ENCODE results near the gene MOGAT2.

MOGAT2 gene

DNA sequence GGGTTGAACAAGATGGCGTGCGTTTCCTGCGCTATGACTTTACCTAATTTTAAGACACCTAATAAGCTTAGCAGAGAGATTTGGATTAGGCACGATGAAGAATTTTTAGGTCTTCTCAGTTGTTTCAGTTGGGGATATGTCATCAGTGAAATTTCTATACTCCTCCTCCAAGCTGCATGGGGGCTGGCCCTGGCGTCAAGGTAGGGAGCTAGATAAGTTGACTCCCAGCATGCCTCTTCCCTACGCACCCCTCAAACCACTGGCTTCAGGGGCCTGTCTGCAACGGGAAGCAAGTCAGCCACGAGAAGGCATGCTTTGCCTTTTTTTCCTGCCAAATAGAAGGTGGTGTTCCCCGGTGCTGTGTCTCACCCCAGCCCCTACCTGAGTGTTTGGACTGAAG lies 64.2 kb downstream of the MOGAT2 start:
- FAIRE-seq: no peak

Data from G401.6 (cell line).